Measurements from ENCODE around the gene UTP25. TPM values are rescaled to one million over a fixed set of nuclear protein-coding genes. Genes with fewer than 3 reads are reported as not detected.

Gene UTP25
- total RNA-seq, 1 donor from 2014 or later, result 17.7 TPM

DNA sequence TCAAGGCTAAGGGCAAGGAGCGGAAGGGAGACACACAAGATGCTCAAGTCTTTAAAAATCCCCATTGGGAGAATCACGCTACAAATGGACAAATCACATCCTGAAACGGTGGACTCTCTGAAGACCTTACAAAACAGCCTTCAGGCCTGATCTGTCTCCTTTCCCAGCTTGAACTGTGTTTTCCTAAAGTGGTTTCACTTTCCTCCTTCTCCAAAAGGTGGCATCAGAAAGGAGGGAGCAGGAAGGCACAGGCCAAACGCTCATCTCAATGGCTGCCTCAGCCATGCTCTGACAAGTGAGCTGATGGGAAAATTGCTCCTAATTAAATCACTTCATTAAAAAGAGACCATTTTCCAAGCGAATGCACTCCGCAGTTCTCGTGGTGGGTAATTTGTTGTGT is 47.7 kb downstream of the UTP25 start:
- intact Hi-C loops (cut with micrococcal nuclease), result no loop called here
- H3K4me1 Mint-ChIP-seq (ENCODE audit: low read depth), result no peaks in the 10 kb centered on the region
- H3K36me3 Mint-ChIP-seq (ENCODE audit: low read depth), result no peaks in the 10 kb centered on the region
- no peak for DNase-seq (ENCODE audit: low spot score)
- peaks cover 28% of the 10 kb centered on the region for H3K27me3 Mint-ChIP-seq (ENCODE audit: insufficient read depth)
- no peak overlapping the region for H3K27ac Mint-ChIP-seq
- no peak overlapping the region for H3K4me3 Mint-ChIP-seq
- no peaks in the 10 kb centered on the region for H3K9me3 Mint-ChIP-seq

DNA sequence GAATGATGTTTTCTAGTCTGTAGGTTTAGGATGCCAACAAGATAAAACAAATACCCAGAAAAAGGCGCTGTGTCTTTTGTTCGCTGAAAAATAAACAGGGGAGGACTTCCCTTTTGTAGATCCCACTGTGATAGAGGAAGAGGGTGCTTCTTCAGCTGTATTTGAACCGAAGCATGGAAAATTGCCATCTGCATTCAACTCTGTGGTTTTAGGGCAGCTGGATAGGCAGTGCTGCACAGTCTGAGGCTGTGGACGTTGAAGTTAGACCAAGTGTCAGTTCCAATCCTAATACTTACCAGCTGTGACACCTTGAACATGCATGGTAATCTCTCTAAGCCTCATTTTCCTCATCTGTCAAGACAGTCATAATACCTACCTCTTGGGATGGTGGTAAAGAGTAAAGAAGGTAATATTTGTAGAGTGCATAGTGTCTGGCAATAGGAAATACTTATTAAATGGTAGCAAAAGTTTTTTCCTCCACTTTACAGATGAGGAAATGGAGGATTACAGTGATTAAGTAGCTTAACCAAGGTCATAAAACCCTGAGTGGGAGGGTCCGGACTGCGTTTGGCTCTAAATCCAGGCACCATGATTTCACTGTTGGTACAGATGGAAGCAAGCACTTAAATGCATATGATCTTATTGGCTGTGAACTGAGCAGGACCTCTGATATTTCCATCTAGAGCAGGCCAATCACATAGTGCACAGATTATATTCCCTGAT is 48.5 kb downstream of the UTP25 start:
- H3K27ac Mint-ChIP-seq, result no peak overlapping the region
- no peaks in the 10 kb centered on the region for H3K36me3 Mint-ChIP-seq (ENCODE audit: low read depth)
- DNase-seq (ENCODE audit: low spot score), result no peak
- intact Hi-C loops (cut with micrococcal nuclease), result no loop called here
- H3K4me1 Mint-ChIP-seq (ENCODE audit: low read depth), result no peaks in the 10 kb centered on the region
- peaks cover 22% of the 10 kb centered on the region for H3K27me3 Mint-ChIP-seq (ENCODE audit: insufficient read depth)
- H3K4me3 Mint-ChIP-seq, result no peak overlapping the region
- no peaks in the 10 kb centered on the region for H3K9me3 Mint-ChIP-seq

DNA sequence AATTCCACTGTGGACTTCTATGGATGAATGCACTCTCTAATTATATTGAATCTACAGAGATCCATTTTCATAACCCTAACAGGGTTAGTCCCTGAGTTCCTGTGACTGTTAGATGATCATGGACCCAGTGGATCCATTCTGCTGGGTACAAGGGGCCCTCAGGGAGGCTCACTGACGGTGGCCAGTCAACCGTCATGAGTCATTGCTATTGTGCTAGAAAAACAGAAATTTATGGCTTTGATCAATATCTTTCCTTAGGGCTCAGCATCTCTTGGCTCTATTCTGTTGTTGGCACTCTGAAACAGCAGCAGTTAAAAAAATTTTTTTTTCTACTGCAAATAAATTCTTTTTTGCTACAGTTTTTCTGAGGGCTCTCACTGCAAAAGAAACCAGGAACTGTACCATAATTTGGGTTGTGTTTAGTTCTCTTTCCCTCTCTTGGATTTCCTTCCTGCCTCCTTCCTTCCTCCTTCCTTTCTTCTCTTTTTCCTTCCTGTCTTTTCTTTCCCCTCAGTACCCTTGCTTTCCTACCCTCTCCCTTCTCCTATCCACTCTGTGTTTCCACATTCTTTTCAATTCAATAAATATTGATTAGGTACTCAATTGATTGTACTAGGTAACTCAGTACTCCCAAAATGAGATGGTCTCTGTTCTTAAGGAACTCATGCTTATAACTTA is 49.5 kb downstream of the UTP25 start:
- H3K9me3 Mint-ChIP-seq, result no peaks in the 10 kb centered on the region
- DNase-seq (ENCODE audit: low spot score), result no peak
- intact Hi-C loops (cut with micrococcal nuclease), result no loop called here
- H3K4me1 Mint-ChIP-seq (ENCODE audit: low read depth), result no peaks in the 10 kb centered on the region
- H3K36me3 Mint-ChIP-seq (ENCODE audit: low read depth), result no peaks in the 10 kb centered on the region
- no peak overlapping the region for H3K4me3 Mint-ChIP-seq
- H3K27me3 Mint-ChIP-seq (ENCODE audit: insufficient read depth), result peaks cover 21% of the 10 kb centered on the region
- H3K27ac Mint-ChIP-seq, result no peak overlapping the region

DNA sequence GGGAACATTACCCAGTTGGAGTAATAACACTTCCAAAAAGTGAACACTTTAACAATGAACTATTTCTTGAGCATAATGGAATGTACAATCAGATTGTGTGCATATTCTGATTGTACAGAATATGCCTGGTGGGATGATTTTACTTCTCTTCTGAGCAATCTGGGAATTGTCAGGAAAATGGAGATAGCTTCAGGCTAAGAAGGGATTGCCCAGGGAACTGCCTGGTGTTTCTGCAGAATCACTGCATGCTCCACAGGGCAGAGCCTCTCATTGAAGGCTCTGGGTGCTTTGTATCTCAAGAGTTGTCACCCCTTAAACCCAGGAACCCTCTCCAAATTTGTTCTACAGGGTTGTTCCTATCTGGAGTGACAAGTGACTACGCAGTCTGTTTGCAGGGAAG is 51.2 kb downstream of the UTP25 start:
- intact Hi-C loops (cut with micrococcal nuclease), result no loop called here
- no peak for DNase-seq (ENCODE audit: low spot score)
- H3K4me3 Mint-ChIP-seq, result no peak overlapping the region
- peaks cover 22% of the 10 kb centered on the region for H3K27me3 Mint-ChIP-seq (ENCODE audit: insufficient read depth)
- no peak overlapping the region for H3K27ac Mint-ChIP-seq
- H3K4me1 Mint-ChIP-seq (ENCODE audit: low read depth), result no peaks in the 10 kb centered on the region
- no peaks in the 10 kb centered on the region for H3K36me3 Mint-ChIP-seq (ENCODE audit: low read depth)
- H3K9me3 Mint-ChIP-seq, result no peaks in the 10 kb centered on the region

DNA sequence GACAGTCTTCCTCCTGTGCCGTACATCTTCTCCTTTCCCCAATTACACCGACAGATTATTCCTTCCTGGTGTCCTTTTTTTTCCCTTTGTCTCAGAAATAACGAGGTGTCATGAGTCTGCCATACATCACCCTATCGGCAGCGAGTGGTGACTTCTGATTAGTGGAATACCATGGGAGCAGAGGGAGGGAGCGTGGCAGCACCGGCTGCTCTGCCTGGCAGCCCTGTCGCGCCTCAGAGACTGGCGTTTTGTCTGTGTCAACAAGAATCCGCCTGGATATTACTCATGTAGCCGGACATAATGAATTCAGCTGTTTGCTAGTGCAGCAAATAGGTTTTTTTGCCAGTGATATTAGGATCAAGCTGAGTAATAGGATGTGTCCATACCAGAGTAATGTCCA is 51.8 kb downstream of the UTP25 start:
- no peak for DNase-seq (ENCODE audit: low spot score)
- Mint-ChIP-seq H3K36me3 (ENCODE audit: low read depth) (no peaks in the 10 kb centered on the region), H3K9me3 (no peaks in the 10 kb centered on the region), H3K4me1 (ENCODE audit: low read depth) (no peaks in the 10 kb centered on the region), H3K27me3 (ENCODE audit: insufficient read depth) (peaks cover 25% of the 10 kb centered on the region), H3K4me3 (no peak overlapping the region), H3K27ac (no peak overlapping the region)
- intact Hi-C loops (cut with micrococcal nuclease), result no loop called here

DNA sequence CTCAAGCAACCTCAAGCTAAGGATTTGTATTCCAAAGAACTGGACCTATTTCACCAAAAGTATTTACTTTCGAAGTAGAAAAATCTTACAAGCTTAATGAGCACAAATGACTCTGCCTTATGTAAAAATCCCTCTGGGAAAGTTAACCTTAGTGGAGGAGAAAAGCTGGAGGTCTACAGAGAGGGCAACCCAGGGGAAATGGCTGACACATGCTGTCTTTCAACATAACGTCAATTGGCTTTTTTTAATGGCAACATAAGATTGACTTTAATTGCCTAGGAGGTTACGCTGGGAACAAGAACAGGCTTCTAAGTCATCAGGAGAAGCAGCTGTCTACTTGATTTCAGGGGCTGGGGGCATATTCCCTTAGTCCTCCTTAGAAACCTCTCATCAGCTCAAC is 52.3 kb downstream of the UTP25 start:
- Mint-ChIP-seq H3K36me3 (ENCODE audit: low read depth) (no peaks in the 10 kb centered on the region), H3K27ac (no peak overlapping the region), H3K27me3 (ENCODE audit: insufficient read depth) (peaks cover 27% of the 10 kb centered on the region), H3K4me3 (no peak overlapping the region), H3K9me3 (no peaks in the 10 kb centered on the region), H3K4me1 (ENCODE audit: low read depth) (peaks cover 4% of the 10 kb centered on the region)
- intact Hi-C loops (cut with micrococcal nuclease), result no loop called here
- no peak for DNase-seq (ENCODE audit: low spot score)

DNA sequence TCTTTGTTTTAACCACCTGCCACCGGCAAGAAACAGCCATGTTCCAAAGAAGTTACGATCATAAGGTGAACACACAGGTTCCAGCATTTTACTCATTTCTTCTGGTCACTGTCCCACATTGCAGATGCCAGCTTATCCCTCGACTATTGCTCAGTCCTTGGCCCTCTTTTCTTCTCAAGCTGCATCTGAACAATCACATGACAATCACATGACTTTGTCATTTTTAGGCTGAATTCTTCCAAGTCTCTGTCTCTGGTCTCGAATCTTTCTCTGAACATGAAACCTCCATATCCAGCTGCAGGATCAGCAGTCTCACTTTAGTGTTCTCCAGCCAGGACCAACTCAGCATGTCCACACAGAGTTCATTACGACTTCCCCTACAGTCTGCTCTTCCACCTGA is 53.8 kb downstream of the UTP25 start:
- H3K36me3 Mint-ChIP-seq (ENCODE audit: low read depth), result no peaks in the 10 kb centered on the region
- no peak for DNase-seq (ENCODE audit: low spot score)
- no peak overlapping the region for H3K27ac Mint-ChIP-seq
- no peak overlapping the region for H3K4me3 Mint-ChIP-seq
- H3K4me1 Mint-ChIP-seq (ENCODE audit: low read depth), result peaks cover 5% of the 10 kb centered on the region
- no peaks in the 10 kb centered on the region for H3K9me3 Mint-ChIP-seq
- H3K27me3 Mint-ChIP-seq (ENCODE audit: insufficient read depth), result peaks cover 22% of the 10 kb centered on the region
- intact Hi-C loops (cut with micrococcal nuclease), result no loop called here

DNA sequence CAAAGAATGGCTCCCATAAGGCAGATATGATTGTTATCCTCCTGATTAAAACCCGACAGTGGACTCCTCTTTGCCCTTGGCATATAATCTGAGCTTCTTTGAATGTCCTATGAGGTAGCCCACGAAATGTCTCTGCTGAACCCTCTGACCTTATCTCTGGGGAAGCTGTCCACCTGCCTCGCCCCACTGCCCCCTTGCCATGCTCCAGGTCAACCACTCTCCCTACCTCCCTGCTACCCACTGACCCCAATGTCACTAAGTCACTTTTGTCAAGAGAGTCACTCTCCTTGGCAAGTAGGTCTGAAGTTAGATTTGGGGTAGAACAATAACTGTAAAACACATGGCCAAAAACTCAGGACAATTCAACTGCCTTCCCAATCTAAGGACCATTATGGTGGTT is 54.5 kb downstream of the UTP25 start:
- Mint-ChIP-seq H3K36me3 (ENCODE audit: low read depth) (no peaks in the 10 kb centered on the region), H3K27me3 (ENCODE audit: insufficient read depth) (peaks cover 19% of the 10 kb centered on the region), H3K4me3 (no peak overlapping the region), H3K27ac (no peak overlapping the region), H3K4me1 (ENCODE audit: low read depth) (peaks cover 5% of the 10 kb centered on the region), H3K9me3 (no peaks in the 10 kb centered on the region)
- intact Hi-C loops (cut with micrococcal nuclease), result no loop called here
- DNase-seq (ENCODE audit: low spot score), result no peak

DNA sequence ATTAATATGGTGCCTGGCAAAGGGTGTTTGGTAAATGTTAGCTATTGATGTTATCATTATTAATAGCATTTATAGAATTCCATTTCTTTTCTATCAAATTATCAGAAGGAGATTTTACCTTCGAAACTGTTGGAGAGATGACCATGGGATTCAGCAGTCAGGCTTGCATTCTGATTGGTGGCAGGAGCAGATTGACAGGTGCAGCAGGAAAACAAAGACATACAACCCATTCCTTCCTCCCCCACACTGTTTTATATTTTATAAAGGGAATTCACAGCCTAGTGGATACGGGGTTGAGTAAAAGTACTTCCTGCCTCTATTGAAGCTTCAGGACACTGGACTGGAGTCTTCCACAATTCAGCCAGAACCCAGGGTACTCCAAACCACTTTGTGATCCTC is 55.2 kb downstream of the UTP25 start:
- Mint-ChIP-seq H3K27ac (no peak overlapping the region), H3K4me3 (no peak overlapping the region), H3K9me3 (no peaks in the 10 kb centered on the region), H3K36me3 (ENCODE audit: low read depth) (no peaks in the 10 kb centered on the region), H3K4me1 (ENCODE audit: low read depth) (peaks cover 5% of the 10 kb centered on the region), H3K27me3 (ENCODE audit: insufficient read depth) (peaks cover 21% of the 10 kb centered on the region)
- no peak for DNase-seq (ENCODE audit: low spot score)
- intact Hi-C loops (cut with micrococcal nuclease), result no loop called here

DNA sequence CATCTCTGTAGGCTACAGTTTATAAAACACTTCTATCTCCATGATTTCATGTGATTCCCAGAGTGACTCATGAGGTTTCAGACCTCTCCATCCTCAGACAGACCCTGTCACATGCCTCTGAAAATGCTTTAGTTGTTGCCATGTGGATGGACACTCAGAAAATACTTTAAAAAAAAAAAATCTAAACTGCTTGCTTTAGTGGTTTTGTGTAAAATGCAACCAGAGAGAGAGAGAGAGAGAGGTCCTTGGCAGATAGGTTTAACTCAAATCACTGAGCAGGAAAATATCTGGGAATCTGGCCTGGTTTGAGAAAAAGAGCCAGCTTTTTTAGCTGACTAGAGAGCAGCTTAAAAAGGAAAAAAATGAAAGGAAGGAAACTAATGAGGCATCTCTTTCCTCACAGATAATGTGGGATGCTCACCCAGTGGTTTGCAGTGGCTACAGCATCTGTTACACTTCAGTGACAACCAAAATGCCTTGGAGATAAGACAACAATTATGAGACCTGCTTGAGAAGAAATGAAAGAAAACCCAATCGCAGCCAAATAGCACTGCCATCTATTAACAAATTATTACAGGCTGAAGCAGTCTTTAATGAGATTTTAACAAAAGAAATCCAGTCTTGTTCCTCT is 55.7 kb downstream of the UTP25 start:
- intact Hi-C loops (cut with micrococcal nuclease), result no loop called here
- no peaks in the 10 kb centered on the region for H3K36me3 Mint-ChIP-seq (ENCODE audit: low read depth)
- H3K27me3 Mint-ChIP-seq (ENCODE audit: insufficient read depth), result peaks cover 20% of the 10 kb centered on the region
- no peak overlapping the region for H3K4me3 Mint-ChIP-seq
- peaks cover 5% of the 10 kb centered on the region for H3K4me1 Mint-ChIP-seq (ENCODE audit: low read depth)
- DNase-seq (ENCODE audit: low spot score), result no peak
- no peak overlapping the region for H3K27ac Mint-ChIP-seq
- no peaks in the 10 kb centered on the region for H3K9me3 Mint-ChIP-seq

DNA sequence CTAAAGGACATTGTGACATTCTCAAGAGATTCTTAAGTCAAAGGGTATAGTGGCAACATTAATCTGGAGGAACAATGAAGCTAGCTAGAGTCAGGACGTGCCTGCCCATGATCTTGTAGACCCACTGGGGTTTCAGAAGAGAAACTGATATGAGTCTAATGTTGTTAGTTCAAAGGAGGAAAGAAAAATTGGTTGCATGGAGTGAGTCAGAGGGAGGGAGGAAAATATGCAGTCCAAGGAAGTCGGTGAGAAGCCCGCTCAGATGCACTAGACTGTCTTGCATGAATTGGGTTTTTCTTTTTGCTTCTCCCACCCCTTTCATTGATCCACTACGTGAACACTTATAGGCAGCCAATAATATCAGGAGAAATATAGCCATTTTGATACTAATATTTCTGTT is 56.5 kb downstream of the UTP25 start:
- H3K27me3 Mint-ChIP-seq (ENCODE audit: insufficient read depth), result peaks cover 17% of the 10 kb centered on the region
- DNase-seq (ENCODE audit: low spot score), result no peak
- H3K36me3 Mint-ChIP-seq (ENCODE audit: low read depth), result no peaks in the 10 kb centered on the region
- H3K27ac Mint-ChIP-seq, result no peak overlapping the region
- intact Hi-C loops (cut with micrococcal nuclease), result loop anchor here (1.0 kb wide), 1 partner anchor 53 kb away; no protein-coding TSS in a partner anchor
- peaks cover 5% of the 10 kb centered on the region for H3K4me1 Mint-ChIP-seq (ENCODE audit: low read depth)
- no peak overlapping the region for H3K4me3 Mint-ChIP-seq
- H3K9me3 Mint-ChIP-seq, result no peaks in the 10 kb centered on the region

DNA sequence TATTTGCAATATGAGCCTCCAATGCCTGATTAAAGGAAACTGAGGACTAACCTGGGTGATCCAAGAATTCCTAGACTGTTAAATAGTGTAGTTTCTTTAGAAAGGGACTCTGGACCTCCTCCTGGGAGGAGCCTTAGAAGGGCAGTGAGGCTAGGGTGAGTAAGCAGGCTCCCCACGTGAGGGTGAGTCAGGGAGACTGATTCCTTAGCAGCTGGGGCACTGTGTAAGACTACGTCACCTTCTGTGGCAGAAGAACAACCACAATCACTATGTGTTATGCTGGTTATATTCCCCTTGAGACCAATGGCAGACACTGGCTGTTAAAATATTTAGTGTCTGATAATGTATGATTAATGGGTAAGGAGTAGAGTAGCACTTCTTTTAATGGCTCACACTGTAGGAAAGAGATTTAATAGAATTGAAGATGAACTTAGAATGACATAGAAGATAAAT is 56.9 kb downstream of the UTP25 start:
- no peak overlapping the region for H3K27ac Mint-ChIP-seq
- H3K36me3 Mint-ChIP-seq (ENCODE audit: low read depth), result no peaks in the 10 kb centered on the region
- no peak overlapping the region for H3K4me3 Mint-ChIP-seq
- H3K4me1 Mint-ChIP-seq (ENCODE audit: low read depth), result peaks cover 5% of the 10 kb centered on the region
- peaks cover 17% of the 10 kb centered on the region for H3K27me3 Mint-ChIP-seq (ENCODE audit: insufficient read depth)
- H3K9me3 Mint-ChIP-seq, result no peaks in the 10 kb centered on the region
- intact Hi-C loops (cut with micrococcal nuclease), result loop anchor here (1.0 kb wide), 1 partner anchor 53 kb away; no protein-coding TSS in a partner anchor
- DNase-seq (ENCODE audit: low spot score), result no peak
